K562 (cell line): ENCODE data around the gene CLIC5.

Experiments
- SOX6 ChIP-seq: fragments of 450-650 bp; IDR thresholded peaks from 2 replicates; pipeline ENCODE4 v1.6.1; 2014; ENCODE audit warnings: mild to moderate bottlenecking
- TF ChIP-seq, protein P1 (sequence below): fragments of 450-650 bp; IDR thresholded peaks from 2 replicates; pipeline ENCODE4 v1.6.1; 2016; ENCODE audit warnings: low read depth

DNA sequence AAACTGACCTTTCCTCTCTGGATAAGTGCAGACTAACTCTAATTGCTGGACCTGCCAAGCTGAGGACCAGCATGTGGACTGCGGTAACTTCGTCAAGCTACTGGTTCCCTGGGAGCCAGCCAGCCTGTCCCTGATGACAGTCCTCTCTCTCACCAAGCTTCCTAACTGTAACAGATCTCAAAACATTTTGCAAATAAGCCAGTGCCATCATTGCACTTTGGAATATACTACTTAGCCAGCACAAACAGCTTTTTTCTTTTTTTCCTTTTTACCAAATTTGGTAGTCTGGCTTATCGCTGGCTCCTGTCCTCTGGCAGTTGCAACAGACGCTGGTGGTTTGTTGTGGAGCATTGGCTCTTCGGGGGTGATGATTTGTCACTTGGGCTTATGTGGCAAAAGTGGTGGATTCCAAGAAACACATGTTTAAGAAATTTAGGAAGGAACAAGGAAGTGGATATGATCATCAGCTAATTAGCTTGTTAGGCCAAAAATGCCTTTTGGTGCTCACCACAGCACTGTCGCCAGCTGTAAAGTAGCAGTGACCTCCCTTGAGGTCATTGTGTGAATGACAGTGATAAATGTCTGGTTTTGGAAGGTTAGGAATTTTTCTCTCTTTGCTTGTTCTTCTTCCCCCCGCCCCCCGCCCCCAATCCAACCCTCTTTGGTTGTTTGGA lies 171.7 kb downstream of the CLIC5 start:
- TF ChIP-seq SOX6: no peak
- TF ChIP-seq, protein P1, sequence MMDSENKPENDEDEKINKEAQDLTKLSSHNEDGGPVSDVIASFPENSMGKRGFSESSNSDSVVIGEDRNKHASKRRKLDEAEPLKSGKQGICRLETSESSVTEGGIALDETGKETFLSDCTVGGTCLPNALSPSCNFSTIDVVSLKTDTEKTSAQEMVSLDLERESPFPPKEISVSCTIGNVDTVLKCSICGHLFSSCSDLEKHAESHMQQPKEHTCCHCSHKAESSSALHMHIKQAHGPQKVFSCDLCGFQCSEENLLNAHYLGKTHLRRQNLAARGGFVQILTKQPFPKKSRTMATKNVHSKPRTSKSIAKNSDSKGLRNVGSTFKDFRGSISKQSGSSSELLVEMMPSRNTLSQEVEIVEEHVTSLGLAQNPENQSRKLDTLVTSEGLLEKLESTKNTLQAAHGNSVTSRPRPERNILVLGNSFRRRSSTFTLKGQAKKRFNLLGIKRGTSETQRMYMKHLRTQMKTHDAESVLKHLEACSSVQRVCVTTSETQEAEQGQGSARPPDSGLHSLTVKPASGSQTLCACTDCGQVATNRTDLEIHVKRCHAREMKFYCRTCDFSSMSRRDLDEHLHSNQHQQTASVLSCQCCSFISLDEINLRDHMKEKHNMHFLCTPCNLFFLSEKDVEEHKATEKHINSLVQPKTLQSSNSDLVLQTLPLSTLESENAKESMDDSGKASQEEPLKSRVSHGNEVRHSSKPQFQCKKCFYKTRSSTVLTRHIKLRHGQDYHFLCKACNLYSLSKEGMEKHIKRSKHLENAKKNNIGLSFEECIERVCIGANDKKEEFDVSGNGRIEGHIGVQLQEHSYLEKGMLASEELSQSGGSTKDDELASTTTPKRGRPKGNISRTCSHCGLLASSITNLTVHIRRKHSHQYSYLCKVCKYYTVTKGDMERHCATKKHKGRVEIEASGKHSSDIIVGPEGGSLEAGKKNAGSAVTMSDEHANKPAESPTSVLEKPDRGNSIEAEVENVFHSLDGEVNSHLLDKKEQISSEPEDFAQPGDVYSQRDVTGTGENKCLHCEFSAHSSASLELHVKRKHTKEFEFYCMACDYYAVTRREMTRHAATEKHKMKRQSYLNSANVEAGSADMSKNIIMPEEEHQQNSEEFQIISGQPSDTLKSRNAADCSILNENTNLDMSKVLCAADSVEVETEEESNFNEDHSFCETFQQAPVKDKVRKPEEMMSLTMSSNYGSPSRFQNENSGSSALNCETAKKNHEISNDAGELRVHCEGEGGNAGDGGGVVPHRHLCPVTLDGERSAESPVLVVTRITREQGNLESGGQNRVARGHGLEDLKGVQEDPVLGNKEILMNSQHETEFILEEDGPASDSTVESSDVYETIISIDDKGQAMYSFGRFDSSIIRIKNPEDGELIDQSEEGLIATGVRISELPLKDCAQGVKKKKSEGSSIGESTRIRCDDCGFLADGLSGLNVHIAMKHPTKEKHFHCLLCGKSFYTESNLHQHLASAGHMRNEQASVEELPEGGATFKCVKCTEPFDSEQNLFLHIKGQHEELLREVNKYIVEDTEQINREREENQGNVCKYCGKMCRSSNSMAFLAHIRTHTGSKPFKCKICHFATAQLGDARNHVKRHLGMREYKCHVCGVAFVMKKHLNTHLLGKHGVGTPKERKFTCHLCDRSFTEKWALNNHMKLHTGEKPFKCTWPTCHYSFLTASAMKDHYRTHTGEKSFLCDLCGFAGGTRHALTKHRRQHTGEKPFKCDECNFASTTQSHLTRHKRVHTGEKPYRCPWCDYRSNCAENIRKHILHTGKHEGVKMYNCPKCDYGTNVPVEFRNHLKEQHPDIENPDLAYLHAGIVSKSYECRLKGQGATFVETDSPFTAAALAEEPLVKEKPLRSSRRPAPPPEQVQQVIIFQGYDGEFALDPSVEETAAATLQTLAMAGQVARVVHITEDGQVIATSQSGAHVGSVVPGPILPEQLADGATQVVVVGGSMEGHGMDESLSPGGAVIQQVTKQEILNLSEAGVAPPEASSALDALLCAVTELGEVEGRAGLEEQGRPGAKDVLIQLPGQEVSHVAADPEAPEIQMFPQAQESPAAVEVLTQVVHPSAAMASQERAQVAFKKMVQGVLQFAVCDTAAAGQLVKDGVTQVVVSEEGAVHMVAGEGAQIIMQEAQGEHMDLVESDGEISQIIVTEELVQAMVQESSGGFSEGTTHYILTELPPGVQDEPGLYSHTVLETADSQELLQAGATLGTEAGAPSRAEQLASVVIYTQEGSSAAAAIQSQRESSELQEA: no peak
